H1 (cell line): Measurements from ENCODE around the gene GABPA. TPM values are rescaled to one million over a fixed set of nuclear protein-coding genes. Genes with fewer than 3 reads are reported as not detected.

ENCODE experiments used
- CTCF ChIA-PET: fragments of 300-600 bp; sonication (Branson Sonifier 250); formaldehyde crosslinking; loops from one replicate; lab custom pipeline; 2021; ENCODE audit not compliant: partially characterized antibody; lab: Charles Lee
- POLR2A ChIA-PET: fragments of 300-600 bp; sonication (Branson Sonifier 250); formaldehyde crosslinking; loops from one replicate; lab custom pipeline; 2021; ENCODE audit warnings: inconsistent platforms; ENCODE audit not compliant: partially characterized antibody; lab: Charles Lee
- DNase-seq, 2 experiments: peaks; one replicate each; pipeline versions ENCODE4 v3.0.0 to v3.0.0-alpha.2; 2010 to 2022; ENCODE audit warnings: low spot score in 2 of 2, low read depth in 1 of 2, mixed read lengths in 1 of 2
- FAIRE-seq: peaks from 2 replicates; lab custom pipeline; 2011; peaks lifted over from hg19 to GRCh38; lab: Jason Lieb, UNC
- H2AFZ ChIP-seq: 2 replicates; pipeline ENCODE4 v1.8.1; 2012; ENCODE audit warnings: low read length, inconsistent platforms
- H2AK5ac ChIP-seq: 2 replicates; pipeline ENCODE4 v1.6.1; 2013; ENCODE audit warnings: low read depth, low read length
- H2BK120ac ChIP-seq: replicated peaks from 2 replicates; pipeline ENCODE3; 2013; ENCODE audit warnings: low read depth, low read length, inconsistent platforms
- H2BK12ac ChIP-seq: 2 replicates; pipeline ENCODE4 v1.6.1; 2013; ENCODE audit warnings: low read depth, low read length
- H2BK15ac ChIP-seq: 2 replicates; pipeline ENCODE4 v1.6.1; 2013; ENCODE audit warnings: low read length
- H2BK20ac ChIP-seq: 2 replicates; pipeline ENCODE4 v1.6.1; 2013; ENCODE audit warnings: low read length
- H2BK5ac ChIP-seq: 2 replicates; pipeline ENCODE4 v1.6.1; 2013; ENCODE audit warnings: low read depth, low read length
- H3K14ac ChIP-seq: 2 replicates; pipeline ENCODE4 v1.6.1; 2013; ENCODE audit warnings: inconsistent platforms; ENCODE audit not compliant: insufficient read length
- H3K18ac ChIP-seq: 2 replicates; pipeline ENCODE4 v1.6.1; 2013; ENCODE audit warnings: low read length; ENCODE audit errors: extremely low read depth
- H3K23ac ChIP-seq: 2 replicates; pipeline ENCODE4 v1.6.1; 2013; ENCODE audit warnings: inconsistent platforms; ENCODE audit not compliant: insufficient read length
- H3K23me2 ChIP-seq: 2 replicates; pipeline ENCODE4 v1.6.1; 2013; ENCODE audit warnings: low read depth, low read length
- H3K27ac ChIP-seq: 2 replicates; pipeline ENCODE4 v1.6.1; 2011; ENCODE audit warnings: low read depth, low read length, inconsistent platforms
- H3K27me3 ChIP-seq, 4 experiments: replicated peaks in 1 of 4; 1 replicate in 1 of 4; 2 replicates in 3 of 4; pipeline versions ENCODE4 v1.6.1 to v1.8.1; 2011 to 2013; ENCODE audit warnings: low read length in 3 of 4, mild to moderate bottlenecking in 3 of 4, inconsistent platforms in 2 of 4, mixed read lengths in 2 of 4, moderate library complexity in 1 of 4; ENCODE audit not compliant: control insufficient read depth in 3 of 4, insufficient read depth in 3 of 4; ENCODE audit errors: extremely low read depth in 1 of 4
- H3K36me3 ChIP-seq, 4 experiments: 2 replicates each; pipeline versions ENCODE4 v1.6.1 to v1.8.1; 2011 to 2013; ENCODE audit warnings: mild to moderate bottlenecking in 4 of 4, low read length in 3 of 4, moderate library complexity in 2 of 4, control low read depth in 1 of 4, inconsistent platforms in 1 of 4; ENCODE audit not compliant: insufficient read depth in 4 of 4, control insufficient read depth in 2 of 4
- H3K4ac ChIP-seq: replicated peaks from 2 replicates; pipeline ENCODE3; 2013; ENCODE audit warnings: low read length, low read depth, mixed read lengths, inconsistent platforms; ENCODE audit not compliant: insufficient read length
- H3K4me1 ChIP-seq, 4 experiments: replicated peaks in 1 of 4; 1 replicate in 1 of 4; 2 replicates in 3 of 4; pipeline versions ENCODE4 v1.6.1 to v1.8.1; 2011 to 2013; ENCODE audit warnings: low read length in 3 of 4, inconsistent platforms in 2 of 4, mixed read lengths in 1 of 4; ENCODE audit not compliant: insufficient read depth in 4 of 4, control insufficient read depth in 3 of 4
- H3K4me2 ChIP-seq, 2 experiments: 2 replicates each; pipeline versions ENCODE4 v1.6.1 to v1.8.1; 2011 to 2013; ENCODE audit warnings: low read depth in 2 of 2, low read length in 2 of 2, control low read depth in 1 of 2, inconsistent platforms in 1 of 2, mild to moderate bottlenecking in 1 of 2; ENCODE audit not compliant: insufficient read depth in 1 of 2
- H3K4me3 ChIP-seq, 4 experiments: fragments of 200-600, 300-600 bp in 1 of 4; sonication (generic), shearing (Covaris generic), sonication (Bioruptor Twin) in 1 of 4; 2 replicates each; pipeline versions ENCODE4 v1.5.1 to v1.8.1; 2011 to 2016; ENCODE audit warnings: low read length in 4 of 4, low read depth in 3 of 4, control low read depth in 2 of 4, inconsistent platforms in 2 of 4, mild to moderate bottlenecking in 2 of 4, mixed read lengths in 1 of 4, moderate library complexity in 1 of 4; ENCODE audit not compliant: insufficient read depth in 2 of 4; ENCODE audit errors: extremely low read depth in 1 of 4
- H3K56ac ChIP-seq: replicated peaks from 2 replicates; pipeline ENCODE3; 2013; ENCODE audit warnings: low read depth, mild to moderate bottlenecking, mixed read lengths, low read length, inconsistent platforms; ENCODE audit not compliant: insufficient read length
- H3K79me1 ChIP-seq: 2 replicates; pipeline ENCODE4 v1.6.1; 2013; ENCODE audit warnings: low read depth, low read length, control low read depth
- H3K79me2 ChIP-seq, 2 experiments: 2 replicates each; pipeline versions ENCODE4 v1.6.1 to v1.8.1; 2012 to 2013; ENCODE audit warnings: low read length in 2 of 2, mild to moderate bottlenecking in 2 of 2, inconsistent platforms in 1 of 2; ENCODE audit not compliant: insufficient read depth in 2 of 2, control insufficient read depth in 1 of 2
- H3K9ac ChIP-seq, 4 experiments: replicated peaks in 1 of 4; 1 replicate in 1 of 4; 2 replicates in 3 of 4; pipeline versions ENCODE4 v1.6.1 to v1.8.1; 2011 to 2013; ENCODE audit warnings: low read depth in 3 of 4, low read length in 3 of 4, control low read depth in 2 of 4, mild to moderate bottlenecking in 2 of 4, moderate library complexity in 2 of 4, inconsistent platforms in 1 of 4; ENCODE audit errors: extremely low read depth in 1 of 4
- H3K9me3 ChIP-seq, 2 experiments: 2 replicates each; pipeline versions ENCODE4 v1.6.1 to v1.8.1; 2012 to 2013; ENCODE audit warnings: mild to moderate bottlenecking in 2 of 2, moderate library complexity in 2 of 2, control low read depth in 1 of 2, inconsistent platforms in 1 of 2, low read depth in 1 of 2, low read length in 1 of 2, mixed read lengths in 1 of 2; ENCODE audit not compliant: insufficient read depth in 2 of 2
- H4K20me1 ChIP-seq, 2 experiments: replicated peaks in 1 of 2; 2 replicates each; pipeline versions ENCODE3 to v1.8.1; 2011 to 2013; ENCODE audit warnings: inconsistent platforms in 2 of 2, low read length in 2 of 2, mild to moderate bottlenecking in 1 of 2; ENCODE audit not compliant: insufficient read depth in 2 of 2, control insufficient read depth in 1 of 2
- H4K5ac ChIP-seq: 2 replicates; pipeline ENCODE4 v1.6.1; 2013; ENCODE audit warnings: low read length, low read depth, mixed read lengths, inconsistent platforms; ENCODE audit not compliant: insufficient read length
- H4K8ac ChIP-seq: 2 replicates; pipeline ENCODE4 v1.8.0; 2013; ENCODE audit warnings: mild to moderate bottlenecking, moderate library complexity, low read length, inconsistent platforms; ENCODE audit not compliant: insufficient read depth; ENCODE audit errors: extremely low read depth
- H4K91ac ChIP-seq: replicated peaks from 2 replicates; pipeline ENCODE3; 2013; ENCODE audit warnings: low read length, mixed read lengths, inconsistent platforms; ENCODE audit not compliant: insufficient read length
- ASH2L ChIP-seq: fragments of 200-600, 300-600 bp; sonication (generic); IDR thresholded peaks from one replicate; pipeline ENCODE4 v1.7.1; 2017; ENCODE audit warnings: low read length
- ATF2 ChIP-seq: IDR thresholded peaks from 2 replicates; pipeline ENCODE4 v1.6.1; 2012; ENCODE audit warnings: low read length, inconsistent platforms
- BRCA1 ChIP-seq: IDR thresholded peaks from 2 replicates; pipeline ENCODE4 v1.6.1; 2012; ENCODE audit warnings: low read depth, low read length, improper control_type of control experiment
- CHD2 ChIP-seq: IDR thresholded peaks from 2 replicates; pipeline ENCODE4 v1.6.1; 2012; ENCODE audit warnings: low read length, improper control_type of control experiment
- EGR1 ChIP-seq: IDR thresholded peaks from 2 replicates; pipeline ENCODE4 v1.6.1; 2011; ENCODE audit warnings: low read depth, low read length, borderline replicate concordance
- JUND ChIP-seq: IDR thresholded peaks from 2 replicates; pipeline ENCODE4 v1.6.1; 2011; ENCODE audit warnings: mild to moderate bottlenecking, improper control_type of control experiment, low read length
- KDM1A ChIP-seq: fragments of 200-600, 300-600 bp; sonication (generic); IDR thresholded peaks from 2 replicates; pipeline ENCODE4 v1.7.1; 2016; ENCODE audit warnings: mild to moderate bottlenecking, low read length, borderline replicate concordance
- RAD21 ChIP-seq, 2 experiments: IDR thresholded peaks in 1 of 2; conservative IDR thresholded peaks in 1 of 2; 2 replicates each; pipeline ENCODE4 v1.6.1; 2011; ENCODE audit warnings: low read depth in 2 of 2, low read length in 2 of 2, improper control_type of control experiment in 1 of 2, inconsistent platforms in 1 of 2, mild to moderate bottlenecking in 1 of 2, moderate library complexity in 1 of 2
- RFX5 ChIP-seq: IDR thresholded peaks from 2 replicates; pipeline ENCODE4 v1.6.1; 2011; ENCODE audit warnings: low read depth, low read length, improper control_type of control experiment, borderline replicate concordance
- SIN3A ChIP-seq, 2 experiments: IDR thresholded peaks in 1 of 2; conservative IDR thresholded peaks in 1 of 2; 2 replicates each; pipeline ENCODE4 v1.6.1; 2011 to 2012; ENCODE audit warnings: low read length in 2 of 2, improper control_type of control experiment in 1 of 2, low read depth in 1 of 2, mild to moderate bottlenecking in 1 of 2
- SIX5 ChIP-seq: IDR thresholded peaks from 2 replicates; pipeline ENCODE4 v1.6.1; 2011; ENCODE audit warnings: mild to moderate bottlenecking, low read depth, low read length
- TAF1 ChIP-seq: IDR thresholded peaks from 2 replicates; pipeline ENCODE4 v1.6.1; 2011; ENCODE audit warnings: mild to moderate bottlenecking, low read depth, low read length
- TBP ChIP-seq: IDR thresholded peaks from 2 replicates; pipeline ENCODE4 v1.6.1; 2011; ENCODE audit warnings: low read depth, low read length, improper control_type of control experiment
- TEAD4 ChIP-seq: IDR thresholded peaks from 2 replicates; pipeline ENCODE4 v1.6.1; 2012; ENCODE audit warnings: low read depth, low read length, inconsistent platforms, mixed read lengths
- WGBS, 2 experiments: shearing (Covaris generic) in 1 of 2; methylation state at CpG; one replicate each; pipeline versions ENCODE4 v1.1.6 to v1.1.7; 2013 to 2015; ENCODE audit warnings: low lambda C conversion rate in 2 of 2, mixed read lengths in 2 of 2, inconsistent platforms in 1 of 2, low coverage in 1 of 2, missing lambda C conversion rate in 1 of 2; ENCODE audit not compliant: insufficient replicate concordance in 2 of 2, insufficient coverage in 1 of 2, insufficient read length in 1 of 2; ENCODE audit errors: extremely low coverage in 1 of 2, missing lambda C conversion rate in 1 of 2; 5-methylcytosine and 5-hydroxymethylcytosine counted together
- polyA plus RNA-seq, 7 experiments: library from polyadenylated mRNA; depleted of rRNA in 3 of 7; stranded (reverse) in 5 of 7; unstranded in 2 of 7; fragments of >200 nt in 5 of 7; fragments of 200-250 nt in 2 of 7; gene quantifications; 1 replicate in 5 of 7; 2 replicates in 1 of 7; 4 replicates in 1 of 7; pipeline versions ENCODE4 v1.2.1 to v1.2.3, GENCODE V29; 2011 to 2013; ENCODE audit warnings: missing spikeins in 2 of 7, mixed read lengths in 2 of 7
- total RNA-seq: library from RNA; stranded (reverse); fragmentation: NEBNext Ultra II Directional; extraction: Animal tissue kit (Norgen Biotek cat#: 25700); gene quantifications from 2 replicates; pipeline ENCODE4 v1.2.1, GENCODE V29; 2021

GABPA gene
- total and polyA plus RNA-seq, 2 of the 8 experiments (the other 6 are each of a cell fraction or from before 2014, with no cell fraction given) = 5.2 to 22.2 TPM

DNA sequence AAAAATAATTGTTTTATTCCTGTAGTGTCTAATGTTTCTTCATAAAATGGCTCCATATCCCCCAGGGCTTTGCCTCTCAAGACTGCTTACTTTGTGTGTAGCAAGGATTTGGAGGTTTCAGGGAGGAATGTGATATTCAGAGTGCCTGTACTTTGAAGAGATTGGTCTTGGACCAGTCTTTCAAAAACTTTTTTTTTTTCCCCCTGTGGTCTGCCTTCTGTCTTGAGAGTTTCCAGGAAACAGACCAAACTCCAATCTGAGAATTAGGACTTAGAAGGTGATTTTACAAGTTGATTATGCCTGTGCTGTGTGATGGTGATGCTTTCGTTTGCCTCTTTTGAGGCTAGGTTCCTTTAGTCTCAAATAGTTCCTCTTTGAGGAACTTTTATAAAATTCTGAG, 25.9 kb downstream of the GABPA start:
- H3K36me3 ChIP-seq = peaks cover 6 to 51% (median 21%) of the 10 kb centered on the region in 4 experiments

More for the DNA sequence above, 25.9 kb downstream of the GABPA start:
- Histone ChIP-seq H3K4me1 (no peaks in the 10 kb centered on the region), H3K23ac (no peak overlapping the region), H3K23me2 (no peaks in the 10 kb centered on the region), H2AK5ac (no peak overlapping the region), H3K9ac (no peak overlapping the region), H2BK20ac (no peak overlapping the region), H2BK15ac (no peak overlapping the region), H3K14ac (no peak overlapping the region), H3K27me3 (peaks cover 0 to 1% (median 0%) of the 10 kb centered on the region in 4 experiments; a peak in 1 of 7 replicates), H3K56ac (no peak overlapping the region), H3K79me1 (peaks cover 2% of the 10 kb centered on the region; the same call in 1 of the 2 replicates), H2BK5ac (no peak overlapping the region), H3K27ac (no peak overlapping the region), H3K18ac (no peak overlapping the region), H4K8ac (no peak overlapping the region), H2BK12ac (no peak overlapping the region), H4K5ac (no peak overlapping the region), H3K4ac (no peak overlapping the region), H3K79me2 (no peaks in the 10 kb centered on the region), H2AFZ (no peak overlapping the region), H3K4me3 (no peak overlapping the region), H3K4me2 (no peak overlapping the region), H4K91ac (no peak overlapping the region), H4K20me1 (no peaks in the 10 kb centered on the region), H3K9me3 (no peaks in the 10 kb centered on the region), H2BK120ac (no peak overlapping the region)
- FAIRE-seq = no peak
- no peak for TF ChIP-seq TAF1
- no peak for TF ChIP-seq RFX5
- TF ChIP-seq ASH2L = no peak
- TF ChIP-seq ATF2 = no peak
- TF ChIP-seq RAD21 (IDR thresholded peaks at IDR 0.05 in 1 of 2, conservative IDR thresholded peaks at IDR 0.05 in 1 of 2; ENCODE audit: low read depth in 2 of 2, low read length in 2 of 2) = no peak
- no peak for TF ChIP-seq JUND
- no peak for TF ChIP-seq TBP
- no peak for TF ChIP-seq KDM1A
- TF ChIP-seq EGR1 = no peak
- no peak for TF ChIP-seq SIN3A (conservative IDR thresholded peaks at IDR 0.05 in 1 of 2, IDR thresholded peaks at IDR 0.05 in 1 of 2; ENCODE audit: low read depth in 1 of 2, low read length in 2 of 2)
- no peak for TF ChIP-seq TEAD4
- no peak for TF ChIP-seq BRCA1
- no peak for TF ChIP-seq CHD2
- TF ChIP-seq SIX5 = no peak
- ChIA-PET POLR2A (no interaction called here), CTCF (no interaction called here)
- DNase-seq = no peak
- 87% methylated on average over 1 of the region's 1 CpG; no CpG with 5 or more reads in 1 of the 2 experiments for WGBS, 2 experiments
